ENCODE results near the gene DNAJC8.
A peak's percentile ranks its signal among the peaks of the same experiment; 100 is the strongest.

The DNAJC8 gene

GRCh38 chr1:28178690-28179485, 53.9 kb downstream of the DNAJC8 start:
- Histone ChIP-seq H3K27me3 (peaks cover 0 to 2% of the 10 kb centered on the region in 2 donors), H3K4me1 (no peaks in the 10 kb centered on the region), H3K36me3 (no peaks in the 10 kb centered on the region), H3K4me3 (no peak overlapping the region), H3K9me3 (no peaks in the 10 kb centered on the region), H3K27ac (no peak overlapping the region)
- intact Hi-C loops (cut with DNase I; ENCODE audit: low total_unique reads): no loop called here
- no peak for TF ChIP-seq CTCF (IDR thresholded peaks at IDR 0.05)
- DNase-seq: no peak

- intact Hi-C loops (cut with DNase I; ENCODE audit: low total_unique reads): no loop called here
- DNase-seq: no peak
- TF ChIP-seq CTCF (IDR thresholded peaks at IDR 0.05): no peak
These were observed 56.0 kb downstream of the DNAJC8 start, which contains the start of gene PTAFR for GRCh38 chr1:28176492-28177470. TSS of gene PTAFR (minus strand) at chr1:28176690. CDS start at chr1:28151021, 25,669 bp downstream.

GRCh38 chr1:28175955-28176485, 56.8 kb downstream of the DNAJC8 start:
- DNase-seq: no peak
- Histone ChIP-seq H3K27me3 (peaks cover 0 to 2% of the 10 kb centered on the region in 2 donors), H3K4me1 (peaks cover 0 to 7% (median 0%) of the 10 kb centered on the region in 4 donors), H3K4me3 (peak overlapping the region; percentile 14 to 22), H3K27ac (no peak overlapping the region), H3K9me3 (no peaks in the 10 kb centered on the region), H3K36me3 (no peaks in the 10 kb centered on the region)
- no peak for TF ChIP-seq CTCF (IDR thresholded peaks at IDR 0.05)
- intact Hi-C loops (cut with DNase I; ENCODE audit: low total_unique reads): no loop called here

More at GRCh38 chr1:28176492-28177470, 56.0 kb downstream of the DNAJC8 start, which contains the start of gene PTAFR:
- peaks cover 0 to 2% of the 10 kb centered on the region in 2 donors for H3K27me3 ChIP-seq
- H3K27ac ChIP-seq: no peak within 1 kb of the TSS
- no peaks in the 10 kb centered on the region for H3K36me3 ChIP-seq
- peak within 1 kb of the TSS; percentile 14 to 22 for H3K4me3 ChIP-seq
- peaks cover 0 to 7% (median 0%) of the 10 kb centered on the region in 4 donors for H3K4me1 ChIP-seq
- H3K9me3 ChIP-seq: no peaks in the 10 kb centered on the region

- H3K9me3 ChIP-seq: no peaks in the 10 kb centered on the region
- H3K27me3 ChIP-seq: peaks cover 0 to 2% of the 10 kb centered on the region in 2 donors
- TF ChIP-seq CTCF (IDR thresholded peaks at IDR 0.05): no peak
- no peaks in the 10 kb centered on the region for H3K36me3 ChIP-seq
- H3K4me1 ChIP-seq: peaks cover 0 to 7% (median 0%) of the 10 kb centered on the region in 4 donors
- no peak overlapping the region for H3K4me3 ChIP-seq
- intact Hi-C loops (cut with DNase I; ENCODE audit: low total_unique reads): no loop called here
- no peak for DNase-seq
- no peak overlapping the region for H3K27ac ChIP-seq
These were observed 58.9 kb downstream of the DNAJC8 start for GRCh38 chr1:28173980-28174297.

GRCh38 chr1:28173151-28173979, 59.5 kb downstream of the DNAJC8 start:
- no peak for TF ChIP-seq CTCF (IDR thresholded peaks at IDR 0.05)
- Histone ChIP-seq H3K4me3 (no peak overlapping the region), H3K4me1 (peaks cover 0 to 7% (median 0%) of the 10 kb centered on the region in 4 donors), H3K27ac (no peak overlapping the region), H3K36me3 (no peaks in the 10 kb centered on the region), H3K27me3 (peaks cover 0 to 2% of the 10 kb centered on the region in 2 donors), H3K9me3 (no peaks in the 10 kb centered on the region)
- intact Hi-C loops (cut with DNase I; ENCODE audit: low total_unique reads): no loop called here
- DNase-seq: no peak
